Measurements from ENCODE around the gene MAN2A2.

MAN2A2 gene

GRCh38 chr15:90876512-90877170 is 26.5 kb upstream of the MAN2A2 start:
- no peak for TF ChIP-seq CTCF (IDR thresholded peaks at IDR 0.05)
- H3K4me1 ChIP-seq (ENCODE audit: control insufficient read depth in 1 of 2, insufficient read depth in 1 of 2, low read depth in 1 of 2, low read length in 1 of 2) = peaks cover 23 to 24% of the 10 kb centered on the region in 2 experiments
- no peaks in the 10 kb centered on the region for H3K9me3 ChIP-seq
- H3K36me3 ChIP-seq = peaks cover 66% of the 10 kb centered on the region
- H3K27ac ChIP-seq = no peak overlapping the region
- H3K4me3 ChIP-seq (ENCODE audit: low read depth in 1 of 2, low read length in 1 of 2) = no peak overlapping the region
- no peaks in the 10 kb centered on the region for H3K27me3 ChIP-seq

- no peak for TF ChIP-seq CTCF (IDR thresholded peaks at IDR 0.05)
- H3K4me1 ChIP-seq (ENCODE audit: control insufficient read depth in 1 of 2, insufficient read depth in 1 of 2, low read depth in 1 of 2, low read length in 1 of 2) = peaks cover 22 to 23% of the 10 kb centered on the region in 2 experiments
- H3K36me3 ChIP-seq = peaks cover 73% of the 10 kb centered on the region
- no peak overlapping the region for H3K4me3 ChIP-seq (ENCODE audit: low read depth in 1 of 2, low read length in 1 of 2)
- no peak overlapping the region for H3K27ac ChIP-seq
- H3K27me3 ChIP-seq = no peaks in the 10 kb centered on the region
- no peaks in the 10 kb centered on the region for H3K9me3 ChIP-seq
These were observed 25.8 kb upstream of the MAN2A2 start for GRCh38 chr15:90877315-90877714.

- H3K4me1 ChIP-seq (ENCODE audit: control insufficient read depth in 1 of 2, insufficient read depth in 1 of 2, low read depth in 1 of 2, low read length in 1 of 2) = peaks cover 16 to 17% of the 10 kb centered on the region in 2 experiments
- no peak overlapping the region for H3K4me3 ChIP-seq (ENCODE audit: low read depth in 1 of 2, low read length in 1 of 2)
- no peak for TF ChIP-seq CTCF (IDR thresholded peaks at IDR 0.05)
- H3K36me3 ChIP-seq = peaks cover 80% of the 10 kb centered on the region
- no peaks in the 10 kb centered on the region for H3K9me3 ChIP-seq
- H3K27me3 ChIP-seq = no peaks in the 10 kb centered on the region
- H3K27ac ChIP-seq = no peak overlapping the region
These were observed 25.1 kb upstream of the MAN2A2 start for GRCh38 chr15:90877996-90878395.

- H3K27me3 ChIP-seq = no peaks in the 10 kb centered on the region
- no peak overlapping the region for H3K4me3 ChIP-seq (ENCODE audit: low read depth in 1 of 2, low read length in 1 of 2)
- no peak for TF ChIP-seq CTCF (IDR thresholded peaks at IDR 0.05)
- H3K9me3 ChIP-seq = no peaks in the 10 kb centered on the region
- H3K27ac ChIP-seq = no peak overlapping the region
- peaks cover 15% of the 10 kb centered on the region in 2 experiments for H3K4me1 ChIP-seq (ENCODE audit: control insufficient read depth in 1 of 2, insufficient read depth in 1 of 2, low read depth in 1 of 2, low read length in 1 of 2)
- H3K36me3 ChIP-seq = peaks cover 80% of the 10 kb centered on the region
These were observed 24.4 kb upstream of the MAN2A2 start for GRCh38 chr15:90878660-90879059.

GRCh38 chr15:90879730-90880366 is 23.3 kb upstream of the MAN2A2 start:
- H3K27ac ChIP-seq = no peak overlapping the region
- TF ChIP-seq CTCF (IDR thresholded peaks at IDR 0.05) = no peak
- no peak overlapping the region for H3K4me3 ChIP-seq (ENCODE audit: low read depth in 1 of 2, low read length in 1 of 2)
- H3K36me3 ChIP-seq = peaks cover 80% of the 10 kb centered on the region
- H3K27me3 ChIP-seq = no peaks in the 10 kb centered on the region
- peaks cover 10 to 11% of the 10 kb centered on the region in 2 experiments for H3K4me1 ChIP-seq (ENCODE audit: control insufficient read depth in 1 of 2, insufficient read depth in 1 of 2, low read depth in 1 of 2, low read length in 1 of 2)
- no peaks in the 10 kb centered on the region for H3K9me3 ChIP-seq

All from neutrophil (primary cell).